GM12865 (cell line): ENCODE results near the gene NKX3-2.

Experiments used
- DNase-seq: peaks from one replicate; pipeline ENCODE4 v3.0.0; 2010; ENCODE audit warnings: low read depth
- H3K4me3 ChIP-seq: 2 replicates; pipeline ENCODE4 v1.5.1; 2011; ENCODE audit warnings: mild to moderate bottlenecking, low read depth, low read length, control low read depth
- TF ChIP-seq, protein P1 (sequence below): IDR thresholded peaks from 2 replicates; pipeline ENCODE4 v1.5.1; 2011; ENCODE audit warnings: low read length, control low read depth, low read depth, inconsistent platforms; ENCODE audit not compliant: insufficient read depth; ENCODE audit errors: missing control alignments

The NKX3-2 gene

DNA sequence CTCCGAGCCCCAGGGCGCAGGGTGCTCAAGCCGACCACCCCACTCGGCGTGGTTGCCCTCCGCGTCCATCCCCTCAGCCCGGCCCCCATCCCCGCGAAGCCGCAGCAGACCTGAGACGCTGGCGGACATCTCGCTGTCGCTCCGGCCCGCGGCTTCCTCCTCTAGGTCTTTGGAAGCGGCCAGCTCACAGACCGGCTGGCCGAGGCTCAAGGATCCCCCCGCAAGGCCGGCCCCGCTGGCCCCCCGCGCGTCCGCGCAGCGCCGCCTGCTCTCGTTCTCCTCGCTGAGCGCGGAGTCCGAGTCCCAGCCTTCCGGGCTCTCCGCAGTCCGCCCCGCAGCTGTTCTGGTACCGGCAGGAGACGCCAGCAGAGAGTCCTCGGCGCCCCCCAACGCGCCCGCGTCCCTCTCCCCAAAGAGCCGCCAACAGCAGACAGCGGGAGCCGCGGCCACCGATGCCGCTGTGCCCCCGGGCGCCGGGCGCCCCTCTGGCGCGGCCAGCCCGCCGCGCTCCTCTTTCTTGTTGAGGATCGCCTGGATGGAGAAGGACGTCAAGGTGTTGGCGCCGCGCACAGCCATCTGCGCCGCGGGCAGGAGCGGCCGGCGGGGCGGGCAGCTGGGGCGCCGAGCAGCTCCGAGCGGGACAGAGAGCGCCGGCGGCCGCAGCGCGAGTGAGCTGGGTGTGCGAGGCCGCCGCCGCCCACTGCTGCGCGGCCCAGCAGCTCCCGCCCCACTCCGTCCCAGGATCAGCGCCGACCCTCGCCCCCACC, at the start of gene NKX3-2:
NKX3-2 (minus strand) TSS at position 670 of the 767 bp plus-strand sequence; CDS start at position 576, 94 bp downstream.
- no peak for DNase-seq
- peak within 1 kb of the TSS; percentile 32 for H3K4me3 ChIP-seq

DNA sequence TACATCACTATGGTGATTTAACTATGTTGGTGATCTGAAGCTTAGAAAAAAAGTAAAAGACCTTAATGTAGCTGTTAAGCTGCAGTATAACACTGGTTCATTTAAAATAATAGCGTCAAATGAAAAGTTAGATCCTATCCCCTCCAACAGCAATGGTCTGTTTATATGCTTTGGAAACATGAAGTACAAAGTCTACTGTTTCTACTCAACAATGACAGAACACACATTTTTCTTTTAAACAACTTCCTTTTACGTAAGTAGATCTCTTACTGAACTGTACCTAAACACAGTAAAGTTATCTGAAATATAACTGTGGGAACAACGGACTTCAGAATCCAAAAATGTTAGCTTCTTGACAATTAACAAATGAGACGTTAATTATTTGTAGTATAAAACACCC, 47.9 kb upstream of the NKX3-2 start:
- no peak for DNase-seq
- TF ChIP-seq, protein P1, sequence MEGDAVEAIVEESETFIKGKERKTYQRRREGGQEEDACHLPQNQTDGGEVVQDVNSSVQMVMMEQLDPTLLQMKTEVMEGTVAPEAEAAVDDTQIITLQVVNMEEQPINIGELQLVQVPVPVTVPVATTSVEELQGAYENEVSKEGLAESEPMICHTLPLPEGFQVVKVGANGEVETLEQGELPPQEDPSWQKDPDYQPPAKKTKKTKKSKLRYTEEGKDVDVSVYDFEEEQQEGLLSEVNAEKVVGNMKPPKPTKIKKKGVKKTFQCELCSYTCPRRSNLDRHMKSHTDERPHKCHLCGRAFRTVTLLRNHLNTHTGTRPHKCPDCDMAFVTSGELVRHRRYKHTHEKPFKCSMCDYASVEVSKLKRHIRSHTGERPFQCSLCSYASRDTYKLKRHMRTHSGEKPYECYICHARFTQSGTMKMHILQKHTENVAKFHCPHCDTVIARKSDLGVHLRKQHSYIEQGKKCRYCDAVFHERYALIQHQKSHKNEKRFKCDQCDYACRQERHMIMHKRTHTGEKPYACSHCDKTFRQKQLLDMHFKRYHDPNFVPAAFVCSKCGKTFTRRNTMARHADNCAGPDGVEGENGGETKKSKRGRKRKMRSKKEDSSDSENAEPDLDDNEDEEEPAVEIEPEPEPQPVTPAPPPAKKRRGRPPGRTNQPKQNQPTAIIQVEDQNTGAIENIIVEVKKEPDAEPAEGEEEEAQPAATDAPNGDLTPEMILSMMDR: no peak
- H3K4me3 ChIP-seq: no peak overlapping the region

More for the DNA sequence above, at the start of gene NKX3-2:
- TF ChIP-seq, protein P1: no peak

DNA sequence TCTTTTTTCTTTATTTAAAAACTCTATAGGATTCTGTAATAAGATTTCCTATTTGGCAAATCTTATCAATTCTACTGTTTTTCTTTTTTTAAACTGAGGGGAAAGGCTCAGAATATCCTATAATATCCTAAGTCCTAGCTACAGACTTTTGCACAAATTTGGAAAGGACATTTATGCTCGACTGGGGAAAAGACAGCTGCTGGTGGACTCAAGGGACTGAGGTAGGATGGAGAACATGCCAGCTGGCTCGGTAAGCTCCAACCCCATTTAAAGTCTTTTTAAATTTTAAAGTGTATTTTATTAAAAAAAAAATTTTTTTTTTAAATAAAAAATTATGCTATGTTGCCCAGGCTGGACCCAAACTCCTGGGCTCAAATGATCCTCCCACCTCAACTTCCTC, 46.5 kb upstream of the NKX3-2 start:
- no peak for DNase-seq
- TF ChIP-seq, protein P1: no peak
- no peak overlapping the region for H3K4me3 ChIP-seq

DNA sequence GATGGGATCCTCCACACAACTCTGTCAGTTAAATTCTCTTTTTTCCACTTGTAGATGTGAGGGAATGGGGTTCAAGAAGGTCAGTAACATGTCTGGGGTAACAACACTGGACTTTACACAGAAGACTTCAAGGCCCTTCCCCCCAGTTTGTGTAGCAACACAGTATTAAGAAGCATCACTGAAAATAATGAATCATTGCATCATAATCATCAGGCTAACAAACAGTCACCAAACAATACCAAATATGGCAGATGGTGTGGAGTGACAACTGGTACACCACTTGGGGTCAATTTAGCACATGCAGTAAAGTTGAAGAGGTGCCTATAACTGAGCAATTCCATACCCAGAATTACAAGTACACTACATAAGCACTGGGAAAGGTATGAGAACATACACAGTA, 44.6 kb upstream of the NKX3-2 start:
- TF ChIP-seq, protein P1: no peak
- DNase-seq: no peak
- H3K4me3 ChIP-seq: no peak overlapping the region

DNA sequence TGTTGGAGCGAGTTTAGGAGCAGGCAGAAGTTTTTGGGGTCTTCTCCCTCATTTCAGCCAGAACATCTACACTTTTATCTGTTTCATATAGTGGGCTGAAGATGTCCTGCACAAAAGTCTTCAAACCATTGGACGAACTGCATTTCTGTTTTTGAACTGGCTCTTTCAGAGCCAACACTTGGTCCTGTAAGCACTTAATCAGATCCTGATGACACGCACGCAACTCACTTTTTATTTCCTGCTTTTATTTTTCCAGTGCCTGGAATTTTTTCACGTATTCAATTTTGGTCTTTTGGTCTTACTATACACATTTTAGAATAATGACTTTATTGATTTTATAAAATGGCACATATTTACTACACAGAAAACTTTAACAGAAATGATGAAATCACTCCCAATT, 40.2 kb upstream of the NKX3-2 start:
- H3K4me3 ChIP-seq: no peak overlapping the region
- no peak for DNase-seq
- TF ChIP-seq, protein P1: no peak

DNA sequence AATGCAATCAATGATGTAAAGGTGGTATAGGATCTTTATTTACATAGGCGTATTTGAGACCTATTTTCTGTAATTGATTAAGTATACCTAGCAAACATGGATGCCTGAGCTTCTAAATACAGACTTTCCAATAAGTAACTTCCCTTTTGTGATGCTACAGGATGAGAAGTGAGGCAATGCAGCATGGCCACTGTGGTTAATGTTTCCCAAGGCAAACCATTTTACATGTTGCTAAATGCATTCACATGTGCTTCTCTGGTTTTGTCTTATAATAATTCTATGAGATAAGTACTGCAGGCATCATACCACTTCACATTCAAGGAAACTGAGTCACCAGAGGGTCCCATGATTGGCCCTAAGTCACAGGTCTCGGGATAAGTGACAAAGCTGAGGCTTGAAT, 35.7 kb upstream of the NKX3-2 start:
- H3K4me3 ChIP-seq: no peak overlapping the region
- TF ChIP-seq, protein P1: no peak
- no peak for DNase-seq

DNA sequence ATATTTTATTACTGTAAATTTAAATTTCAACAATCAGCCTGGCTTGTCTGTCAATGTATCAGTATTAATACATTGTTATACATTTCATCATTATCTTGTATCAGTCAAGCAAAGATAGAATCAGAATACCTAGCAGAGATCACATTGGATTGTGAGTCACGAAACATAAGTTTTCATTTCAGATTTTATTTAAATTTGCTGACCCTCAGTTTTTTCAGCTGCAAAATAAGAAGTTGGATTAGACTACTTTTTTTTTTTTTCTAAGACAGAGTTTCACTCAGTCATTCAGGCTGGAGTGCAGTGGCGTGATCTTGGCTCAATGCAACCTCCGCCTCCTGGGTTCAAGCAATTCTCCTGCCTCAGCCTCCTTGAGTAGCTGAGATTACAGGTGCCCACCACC, 33.4 kb upstream of the NKX3-2 start:
- TF ChIP-seq, protein P1: no peak
- no peak overlapping the region for H3K4me3 ChIP-seq
- DNase-seq: no peak
